GM18867 (cell line): Measurements from ENCODE around the gene INHBC.
A peak's percentile ranks its signal among the peaks of the same experiment; 100 is the strongest.

Experiments used
- ATAC-seq: cut with Tn5 transposase; IDR thresholded peaks from one replicate; pipeline ENCODE4 v1.9.1; 2021; ENCODE audit warnings: mild to moderate bottlenecking, moderate library complexity; ENCODE audit not compliant: unreplicated experiment

Gene INHBC

GRCh38 chr12:57465747-57466505, 31.3 kb downstream of the INHBC start:
- ATAC-seq, result no peak

GRCh38 chr12:57467212-57467874, 32.8 kb downstream of the INHBC start:
- ATAC-seq, result no peak

- no peak for ATAC-seq
Measured at GRCh38 chr12:57467915-57468314, 33.3 kb downstream of the INHBC start.

- no peak for ATAC-seq
Measured at GRCh38 chr12:57469296-57470164, 34.9 kb downstream of the INHBC start.

GRCh38 chr12:57470286-57470969, 35.8 kb downstream of the INHBC start:
- ATAC-seq, result no peak

- ATAC-seq, result no peak
Measured at GRCh38 chr12:57470970-57471656, 36.5 kb downstream of the INHBC start.

- no peak for ATAC-seq
Measured at GRCh38 chr12:57471661-57472060, 37.1 kb downstream of the INHBC start.

GRCh38 chr12:57472391-57472790, 37.8 kb downstream of the INHBC start:
- ATAC-seq, result no peak

- ATAC-seq, result no peak
Measured at GRCh38 chr12:57473392-57473791, 38.8 kb downstream of the INHBC start.

- no peak for ATAC-seq
Measured at GRCh38 chr12:57473886-57474285, 39.3 kb downstream of the INHBC start.

GRCh38 chr12:57474430-57474829, 39.8 kb downstream of the INHBC start:
- no peak for ATAC-seq

- ATAC-seq, result no peak
Measured at GRCh38 chr12:57474862-57475261, 40.3 kb downstream of the INHBC start.

- no peak for ATAC-seq
Measured at GRCh38 chr12:57475271-57476161, 40.9 kb downstream of the INHBC start.

GRCh38 chr12:57476162-57476992, 41.8 kb downstream of the INHBC start:
- ATAC-seq, result no peak

GRCh38 chr12:57476993-57477709, 42.6 kb downstream of the INHBC start:
- ATAC-seq, result no peak

- peak; percentile 34 for ATAC-seq
Measured at GRCh38 chr12:57477710-57478681, 43.4 kb downstream of the INHBC start.

GRCh38 chr12:57479043-57479375, 44.4 kb downstream of the INHBC start:
- no peak for ATAC-seq
